H1 (cell line): ENCODE results near the gene ITGA6. TPM values are rescaled to one million over a fixed set of nuclear protein-coding genes. Genes with fewer than 3 reads are reported as not detected.

ENCODE experiments used
- EP300 ChIP-seq, 2 experiments: IDR thresholded peaks; 1 replicate in 1 of 2; 2 replicates in 1 of 2; pipeline ENCODE4 v1.6.1; 2011 to 2012; ENCODE audit warnings: low read depth in 2 of 2, low read length in 2 of 2, mild to moderate bottlenecking in 2 of 2, borderline replicate concordance in 1 of 2, inconsistent platforms in 1 of 2, moderate library complexity in 1 of 2
- KDM5A ChIP-seq: fragments of 200-600 bp; IDR thresholded peaks from 2 replicates; pipeline ENCODE4 v1.7.1; 2012; ENCODE audit warnings: mild to moderate bottlenecking, low read length, inconsistent platforms, mixed read lengths
- RNF2 ChIP-seq: fragments of 200-900, 300-1000 bp; sonication (generic); IDR thresholded peaks from 2 replicates; pipeline ENCODE4 v1.7.1; 2016; ENCODE audit warnings: borderline replicate concordance, low read depth, mild to moderate bottlenecking, antibody characterized with exemption, low read length; ENCODE audit not compliant: poor library complexity, severe bottlenecking; ENCODE audit errors: missing control alignments
- SP1 ChIP-seq: IDR thresholded peaks from 2 replicates; pipeline ENCODE4 v1.6.1; 2011; ENCODE audit warnings: low read depth, low read length
- TAF1 ChIP-seq: IDR thresholded peaks from 2 replicates; pipeline ENCODE4 v1.6.1; 2011; ENCODE audit warnings: mild to moderate bottlenecking, low read depth, low read length
- TCF12 ChIP-seq: IDR thresholded peaks from 2 replicates; pipeline ENCODE4 v1.6.1; 2011; ENCODE audit warnings: low read depth, mild to moderate bottlenecking, low read length
- polyA plus RNA-seq, 7 experiments: library from polyadenylated mRNA; depleted of rRNA in 3 of 7; stranded (reverse) in 5 of 7; unstranded in 2 of 7; fragments of >200 nt in 5 of 7; fragments of 200-250 nt in 2 of 7; gene quantifications; 1 replicate in 5 of 7; 2 replicates in 1 of 7; 4 replicates in 1 of 7; pipeline versions ENCODE4 v1.2.1 to v1.2.3, GENCODE V29; 2011 to 2013; ENCODE audit warnings: missing spikeins in 2 of 7, mixed read lengths in 2 of 7
- total RNA-seq: library from RNA; stranded (reverse); fragmentation: NEBNext Ultra II Directional; extraction: Animal tissue kit (Norgen Biotek cat#: 25700); gene quantifications from 2 replicates; pipeline ENCODE4 v1.2.1, GENCODE V29; 2021
- TF ChIP-seq, protein P1 (sequence below): fragments of 300-600 bp; sonication (generic); IDR thresholded peaks from 2 replicates; pipeline ENCODE4 v1.7.1; 2012; ENCODE audit warnings: low read length, moderate library complexity, mild to moderate bottlenecking, inconsistent platforms; ENCODE audit not compliant: insufficient replicate concordance

The ITGA6 gene
- total and polyA plus RNA-seq, 2 of the 8 experiments (the other 6 are each of a cell fraction or from before 2014, with no cell fraction given), result 26.9 to 118 TPM

DNA sequence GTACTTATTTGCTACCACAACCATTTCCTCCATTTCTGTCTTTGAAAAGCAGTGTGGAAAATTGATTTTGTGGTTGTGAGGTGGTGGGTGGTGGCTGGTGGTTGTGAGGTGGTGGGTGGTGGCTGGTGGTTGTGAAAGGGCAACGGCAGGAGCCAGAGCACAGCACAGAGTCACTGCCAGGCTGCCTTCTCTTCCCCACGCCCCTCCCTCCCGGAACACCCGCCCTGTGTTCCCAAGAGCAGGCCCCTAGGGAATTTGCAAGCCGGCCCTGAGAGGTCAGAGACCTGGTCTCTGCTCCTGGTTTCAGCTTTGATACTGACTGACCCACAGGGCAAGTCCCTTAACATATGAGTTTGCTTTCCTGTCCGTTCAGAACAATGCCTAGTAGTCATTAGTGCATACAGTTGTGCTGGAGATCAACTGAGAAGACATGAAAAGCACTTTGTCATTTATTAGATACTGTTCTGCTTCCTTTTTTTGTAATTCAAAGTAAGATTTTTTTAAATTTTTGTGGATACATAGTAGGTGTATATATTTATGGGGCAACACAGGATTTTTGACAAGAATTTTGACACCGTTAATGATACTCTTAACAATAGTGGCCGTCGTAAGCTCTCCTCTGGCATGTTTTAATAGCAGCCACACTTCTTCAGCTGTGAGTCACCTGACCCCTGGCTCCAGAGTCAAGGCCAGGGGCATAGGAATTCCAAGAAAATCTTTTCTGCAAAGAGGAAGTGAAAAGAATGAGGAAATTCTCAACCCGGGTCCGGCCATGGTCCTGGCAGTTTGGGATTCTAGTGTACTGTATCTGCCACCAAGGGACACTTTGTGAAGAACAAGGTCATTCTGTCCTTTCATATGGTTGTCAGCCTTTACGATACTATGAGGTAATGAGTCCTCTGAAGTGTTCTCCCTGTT lies 53.2 kb downstream of the ITGA6 start (continued):
- TF ChIP-seq, protein P1, sequence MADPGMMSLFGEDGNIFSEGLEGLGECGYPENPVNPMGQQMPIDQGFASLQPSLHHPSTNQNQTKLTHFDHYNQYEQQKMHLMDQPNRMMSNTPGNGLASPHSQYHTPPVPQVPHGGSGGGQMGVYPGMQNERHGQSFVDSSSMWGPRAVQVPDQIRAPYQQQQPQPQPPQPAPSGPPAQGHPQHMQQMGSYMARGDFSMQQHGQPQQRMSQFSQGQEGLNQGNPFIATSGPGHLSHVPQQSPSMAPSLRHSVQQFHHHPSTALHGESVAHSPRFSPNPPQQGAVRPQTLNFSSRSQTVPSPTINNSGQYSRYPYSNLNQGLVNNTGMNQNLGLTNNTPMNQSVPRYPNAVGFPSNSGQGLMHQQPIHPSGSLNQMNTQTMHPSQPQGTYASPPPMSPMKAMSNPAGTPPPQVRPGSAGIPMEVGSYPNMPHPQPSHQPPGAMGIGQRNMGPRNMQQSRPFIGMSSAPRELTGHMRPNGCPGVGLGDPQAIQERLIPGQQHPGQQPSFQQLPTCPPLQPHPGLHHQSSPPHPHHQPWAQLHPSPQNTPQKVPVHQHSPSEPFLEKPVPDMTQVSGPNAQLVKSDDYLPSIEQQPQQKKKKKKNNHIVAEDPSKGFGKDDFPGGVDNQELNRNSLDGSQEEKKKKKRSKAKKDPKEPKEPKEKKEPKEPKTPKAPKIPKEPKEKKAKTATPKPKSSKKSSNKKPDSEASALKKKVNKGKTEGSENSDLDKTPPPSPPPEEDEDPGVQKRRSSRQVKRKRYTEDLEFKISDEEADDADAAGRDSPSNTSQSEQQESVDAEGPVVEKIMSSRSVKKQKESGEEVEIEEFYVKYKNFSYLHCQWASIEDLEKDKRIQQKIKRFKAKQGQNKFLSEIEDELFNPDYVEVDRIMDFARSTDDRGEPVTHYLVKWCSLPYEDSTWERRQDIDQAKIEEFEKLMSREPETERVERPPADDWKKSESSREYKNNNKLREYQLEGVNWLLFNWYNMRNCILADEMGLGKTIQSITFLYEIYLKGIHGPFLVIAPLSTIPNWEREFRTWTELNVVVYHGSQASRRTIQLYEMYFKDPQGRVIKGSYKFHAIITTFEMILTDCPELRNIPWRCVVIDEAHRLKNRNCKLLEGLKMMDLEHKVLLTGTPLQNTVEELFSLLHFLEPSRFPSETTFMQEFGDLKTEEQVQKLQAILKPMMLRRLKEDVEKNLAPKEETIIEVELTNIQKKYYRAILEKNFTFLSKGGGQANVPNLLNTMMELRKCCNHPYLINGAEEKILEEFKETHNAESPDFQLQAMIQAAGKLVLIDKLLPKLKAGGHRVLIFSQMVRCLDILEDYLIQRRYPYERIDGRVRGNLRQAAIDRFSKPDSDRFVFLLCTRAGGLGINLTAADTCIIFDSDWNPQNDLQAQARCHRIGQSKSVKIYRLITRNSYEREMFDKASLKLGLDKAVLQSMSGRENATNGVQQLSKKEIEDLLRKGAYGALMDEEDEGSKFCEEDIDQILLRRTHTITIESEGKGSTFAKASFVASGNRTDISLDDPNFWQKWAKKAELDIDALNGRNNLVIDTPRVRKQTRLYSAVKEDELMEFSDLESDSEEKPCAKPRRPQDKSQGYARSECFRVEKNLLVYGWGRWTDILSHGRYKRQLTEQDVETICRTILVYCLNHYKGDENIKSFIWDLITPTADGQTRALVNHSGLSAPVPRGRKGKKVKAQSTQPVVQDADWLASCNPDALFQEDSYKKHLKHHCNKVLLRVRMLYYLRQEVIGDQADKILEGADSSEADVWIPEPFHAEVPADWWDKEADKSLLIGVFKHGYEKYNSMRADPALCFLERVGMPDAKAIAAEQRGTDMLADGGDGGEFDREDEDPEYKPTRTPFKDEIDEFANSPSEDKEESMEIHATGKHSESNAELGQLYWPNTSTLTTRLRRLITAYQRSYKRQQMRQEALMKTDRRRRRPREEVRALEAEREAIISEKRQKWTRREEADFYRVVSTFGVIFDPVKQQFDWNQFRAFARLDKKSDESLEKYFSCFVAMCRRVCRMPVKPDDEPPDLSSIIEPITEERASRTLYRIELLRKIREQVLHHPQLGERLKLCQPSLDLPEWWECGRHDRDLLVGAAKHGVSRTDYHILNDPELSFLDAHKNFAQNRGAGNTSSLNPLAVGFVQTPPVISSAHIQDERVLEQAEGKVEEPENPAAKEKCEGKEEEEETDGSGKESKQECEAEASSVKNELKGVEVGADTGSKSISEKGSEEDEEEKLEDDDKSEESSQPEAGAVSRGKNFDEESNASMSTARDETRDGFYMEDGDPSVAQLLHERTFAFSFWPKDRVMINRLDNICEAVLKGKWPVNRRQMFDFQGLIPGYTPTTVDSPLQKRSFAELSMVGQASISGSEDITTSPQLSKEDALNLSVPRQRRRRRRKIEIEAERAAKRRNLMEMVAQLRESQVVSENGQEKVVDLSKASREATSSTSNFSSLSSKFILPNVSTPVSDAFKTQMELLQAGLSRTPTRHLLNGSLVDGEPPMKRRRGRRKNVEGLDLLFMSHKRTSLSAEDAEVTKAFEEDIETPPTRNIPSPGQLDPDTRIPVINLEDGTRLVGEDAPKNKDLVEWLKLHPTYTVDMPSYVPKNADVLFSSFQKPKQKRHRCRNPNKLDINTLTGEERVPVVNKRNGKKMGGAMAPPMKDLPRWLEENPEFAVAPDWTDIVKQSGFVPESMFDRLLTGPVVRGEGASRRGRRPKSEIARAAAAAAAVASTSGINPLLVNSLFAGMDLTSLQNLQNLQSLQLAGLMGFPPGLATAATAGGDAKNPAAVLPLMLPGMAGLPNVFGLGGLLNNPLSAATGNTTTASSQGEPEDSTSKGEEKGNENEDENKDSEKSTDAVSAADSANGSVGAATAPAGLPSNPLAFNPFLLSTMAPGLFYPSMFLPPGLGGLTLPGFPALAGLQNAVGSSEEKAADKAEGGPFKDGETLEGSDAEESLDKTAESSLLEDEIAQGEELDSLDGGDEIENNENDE, result no peak
- TF ChIP-seq SP1, result no peak
- TF ChIP-seq TCF12, result no peak
- TF ChIP-seq KDM5A, result no peak
- TF ChIP-seq EP300 (IDR thresholded peaks at IDR 0.05; ENCODE audit: borderline replicate concordance in 1 of 2, low read depth in 2 of 2, low read length in 2 of 2), result no peak
- no peak for TF ChIP-seq RNF2
- TF ChIP-seq TAF1, result no peak
